B cell (primary cell): Measurements from ENCODE around the gene KLK1. TPM values are rescaled to one million over a fixed set of nuclear protein-coding genes. Genes with fewer than 3 reads are reported as not detected.

Experiments used
- ATAC-seq: fragments of 200-7000 bp; cut with Tn5 transposase; one replicate; pipeline ENCODE4 v1.10.0; 2021; ENCODE audit warnings: low read depth, mild to moderate bottlenecking, moderate number of reproducible peaks, moderate library complexity
- CTCF ChIA-PET: fragments of 350-600 bp; sonication (Branson Sonifier 250); formaldehyde crosslinking; loops from one replicate; lab custom pipeline; 2021; ENCODE audit warnings: antibody characterized with exemption, inconsistent platforms; lab: Charles Lee
- POLR2A ChIA-PET: fragments of 350-600 bp; sonication (Branson Sonifier 250); formaldehyde crosslinking; loops from one replicate; lab custom pipeline; 2021; ENCODE audit warnings: antibody characterized with exemption; lab: Charles Lee
- DNase-seq: peaks from one replicate; pipeline ENCODE4 v3.0.0; 2013
- H2AFZ ChIP-seq: 2 replicates; pipeline ENCODE4 v1.6.1; 2012; ENCODE audit warnings: mild to moderate bottlenecking, low read depth, low read length; ENCODE audit not compliant: insufficient read depth, poor library complexity, severe bottlenecking
- H3K27ac ChIP-seq, 2 donors: 1 replicate in 1 of 2; 2 replicates in 1 of 2; pipeline ENCODE4 v1.5.1; 2012 to 2013; ENCODE audit warnings: low read length in 2 of 2, mild to moderate bottlenecking in 2 of 2, moderate library complexity in 1 of 2
- H3K27me3 ChIP-seq, 4 experiments: fragments of 200-600 bp in 1 of 4; sonication (generic) in 1 of 4; replicated peaks in 1 of 4; 1 replicate in 2 of 4; 2 replicates in 2 of 4; pipeline versions ENCODE4 v1.6.1 to v1.7.0; 2013 to 2016; ENCODE audit warnings: low read length in 3 of 4, mild to moderate bottlenecking in 2 of 4, mixed read lengths in 1 of 4, moderate library complexity in 1 of 4; ENCODE audit not compliant: insufficient read depth in 4 of 4, control insufficient read depth in 3 of 4; ENCODE audit errors: control extremely low read depth in 1 of 4
- H3K36me3 ChIP-seq, 2 experiments: replicated peaks in 1 of 2; 1 replicate in 1 of 2; 2 replicates in 1 of 2; pipeline versions ENCODE4 v1.6.1 to v1.7.1; 2013; ENCODE audit warnings: low read length in 1 of 2; ENCODE audit not compliant: insufficient read depth in 2 of 2, control insufficient read depth in 1 of 2; ENCODE audit errors: control extremely low read depth in 1 of 2, extremely low read depth in 1 of 2
- H3K4me1 ChIP-seq, 2 donors: fragments of 200-600 bp in 1 of 2; sonication (generic) in 1 of 2; 1 replicate in 1 of 2; 2 replicates in 1 of 2; pipeline versions ENCODE4 v1.5.1 to v1.6.1; 2013 to 2017; ENCODE audit warnings: low read length in 2 of 2; ENCODE audit not compliant: control insufficient read depth in 2 of 2, insufficient read depth in 2 of 2
- H3K4me2 ChIP-seq: replicated peaks from 2 replicates; pipeline ENCODE3; 2012; ENCODE audit warnings: mild to moderate bottlenecking, low read depth, low read length; ENCODE audit not compliant: poor library complexity, severe bottlenecking
- H3K4me3 ChIP-seq, 5 experiments: fragments of 200-600 bp in 1 of 5; sonication (generic) in 1 of 5; 1 replicate in 3 of 5; 2 replicates in 2 of 5; pipeline versions ENCODE4 v1.5.1 to v1.7.0; 2011 to 2016; ENCODE audit warnings: low read length in 4 of 5, mild to moderate bottlenecking in 4 of 5, low read depth in 2 of 5, control low read depth in 1 of 5, moderate library complexity in 1 of 5; ENCODE audit not compliant: insufficient read depth in 1 of 5; ENCODE audit errors: control extremely low read depth in 1 of 5, extremely low read depth in 1 of 5
- H3K79me2 ChIP-seq: fragments of 200-600 bp; sonication (generic); one replicate; pipeline ENCODE4 v1.6.0; 2016; ENCODE audit warnings: low read length; ENCODE audit not compliant: control insufficient read depth, insufficient read depth
- H3K9ac ChIP-seq: fragments of 200-600 bp; sonication (generic); 2 replicates; pipeline ENCODE4 v1.6.1; 2017; ENCODE audit warnings: mild to moderate bottlenecking, low read length, moderate library complexity
- H3K9me3 ChIP-seq, 3 donors: one replicate each; pipeline versions ENCODE4 v1.6.1 to v1.7.1; 2013; ENCODE audit warnings: low read length in 2 of 3; ENCODE audit not compliant: control insufficient read depth in 2 of 3, insufficient read depth in 1 of 3; ENCODE audit errors: control extremely low read depth in 1 of 3
- H4K20me1 ChIP-seq: 2 replicates; pipeline ENCODE4 v1.6.0; 2012; ENCODE audit warnings: mild to moderate bottlenecking, low read length; ENCODE audit not compliant: insufficient read depth, control insufficient read depth, poor library complexity, severe bottlenecking
- H3K27ac Mint-ChIP-seq: one replicate; pipeline ENCODE4 v1.8.0; 2021; ENCODE audit warnings: mixed read lengths
- H3K27me3 Mint-ChIP-seq: one replicate; pipeline ENCODE4 v1.8.0; 2021; ENCODE audit warnings: mixed read lengths
- H3K4me1 Mint-ChIP-seq: one replicate; pipeline ENCODE4 v1.8.0; 2021; ENCODE audit warnings: mixed read lengths
- H3K4me3 Mint-ChIP-seq: one replicate; pipeline ENCODE4 v1.8.0; 2021; ENCODE audit warnings: mixed read lengths
- H3K9me3 Mint-ChIP-seq: one replicate; pipeline ENCODE4 v1.8.0; 2022; ENCODE audit warnings: mixed read lengths; ENCODE audit not compliant: insufficient read depth
- CTCF ChIP-seq: fragments of 200-600 bp; IDR thresholded peaks from one replicate; pipeline ENCODE4 v1.8.0; 2022; ENCODE audit warnings: antibody characterized with exemption, mild to moderate bottlenecking
- EZH2 ChIP-seq: IDR thresholded peaks from 2 replicates; pipeline ENCODE4 v1.6.1; 2012; ENCODE audit warnings: borderline replicate concordance, low read depth, mild to moderate bottlenecking, moderate library complexity, low read length; ENCODE audit not compliant: insufficient read depth, poor library complexity, severe bottlenecking
- WGBS: methylation state at CpG from one replicate; pipeline ENCODE4 v1.1.5; 2013; ENCODE audit warnings: missing lambda C conversion rate; ENCODE audit not compliant: insufficient coverage; 5-methylcytosine and 5-hydroxymethylcytosine counted together
- intact Hi-C: fragments of 100-400 bp; cut with micrococcal nuclease; formaldehyde crosslinking; loops from one replicate; pipeline ENCODE4 v1.10.0; 2022
- polyA plus RNA-seq: library from polyadenylated mRNA; depleted of rRNA; stranded (reverse); fragments of >200 nt; gene quantifications from 2 replicates; pipeline ENCODE4 v1.2.3, GENCODE V29; 2012
- total RNA-seq, 2 donors: library from RNA; stranded (reverse); fragments of 120-200 nt in 1 of 2; gene quantifications; 1 replicate in 1 of 2; 2 replicates in 1 of 2; pipeline versions ENCODE4 v1.2.3 to v1.2.4, GENCODE V29; 2013 to 2022

KLK1 gene
- total and polyA plus RNA-seq, 2 donors (not counting 1 experiment from before 2014, with no cell fraction given) = 9.5 to 15.2 TPM

DNA sequence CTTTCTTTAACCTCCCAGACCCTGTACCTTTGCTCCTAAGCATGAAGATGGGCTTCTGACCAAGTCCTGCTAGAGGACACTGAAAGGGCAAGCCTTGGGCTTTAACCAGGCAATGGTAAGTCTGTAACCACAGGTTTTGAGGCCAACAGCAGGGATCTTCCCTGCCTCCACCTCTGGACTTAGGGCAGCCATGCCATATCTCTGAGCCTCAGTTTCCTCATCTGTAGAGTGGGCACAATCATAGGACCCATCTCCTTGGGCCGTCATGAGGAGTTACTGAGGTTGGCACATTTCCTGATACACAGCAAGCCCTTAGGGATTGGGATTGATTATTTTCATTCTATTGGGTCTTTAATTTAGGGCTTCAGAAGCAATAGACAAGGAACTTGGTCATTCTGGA, 14.7 kb downstream of the KLK1 start:
- peaks cover 0 to 3% (median 0%) of the 10 kb centered on the region in 3 donors for H3K9me3 ChIP-seq
- H3K9ac ChIP-seq = no peak overlapping the region
- intact Hi-C loops = loop anchor here (10.0 kb wide), 1 partner anchor 884 kb away; the partner anchor contains the start of genes ATF5 and NUP62
- no peak overlapping the region for H3K4me2 ChIP-seq
- no peaks in the 10 kb centered on the region for H3K36me3 ChIP-seq
- H3K4me3 Mint-ChIP-seq = no peak overlapping the region
- peaks cover 12% of the 10 kb centered on the region for H3K27me3 Mint-ChIP-seq
- no peaks in the 10 kb centered on the region for H3K27me3 ChIP-seq
- H3K79me2 ChIP-seq = peaks cover 6% of the 10 kb centered on the region
- no peak overlapping the region for H3K4me3 ChIP-seq
- no peak for DNase-seq
- ChIA-PET CTCF (no interaction called here), POLR2A (no interaction called here)
- no CpG with 5 or more reads among the region's 1 CpG for WGBS
- ATAC-seq = no peak
- H3K9me3 Mint-ChIP-seq = no peaks in the 10 kb centered on the region
- TF ChIP-seq EZH2 (no peak), CTCF (no peak)
- peaks cover 5 to 10% of the 10 kb centered on the region in 2 donors for H3K4me1 ChIP-seq
- H3K27ac Mint-ChIP-seq = no peak overlapping the region
- no peak overlapping the region for H3K27ac ChIP-seq
- H4K20me1 ChIP-seq = no peaks in the 10 kb centered on the region
- no peak overlapping the region for H2AFZ ChIP-seq
- H3K4me1 Mint-ChIP-seq = peaks cover 14% of the 10 kb centered on the region

- peak; percentile 99 for DNase-seq
- CTCF ChIA-PET = interaction anchor here (0.9 to 1.0 kb wide), 3 partner anchors 115 to 390 kb away, joined by 3 to 5 read pairs (median 3); no protein-coding TSS in a partner anchor
- H3K4me1 ChIP-seq = peaks cover 18 to 24% of the 10 kb centered on the region in 2 donors
- TF ChIP-seq EZH2 = no peak
- H3K79me2 ChIP-seq = peaks cover 33% of the 10 kb centered on the region
- H3K9me3 ChIP-seq = no peaks in the 10 kb centered on the region
- POLR2A ChIA-PET = interaction anchor here (0.5 to 1.6 kb wide), 10 partner anchors 11 to 293 kb away, joined by 3 to 11 read pairs (median 3); partner anchors contain the start of gene JOSD2
- intact Hi-C loops = loop anchor here (1.0 to 10.0 kb wide), 7 partner anchors 14 to 880 kb away; partner anchors contain the start of genes ATF5, JOSD2, NR1H2 and NUP62
- H3K27ac ChIP-seq = peak overlapping the region; percentile 99
- under 1% methylated on average over 62 of the region's 62 CpGs for WGBS
- Mint-ChIP-seq H3K4me1 (peaks cover 39% of the 10 kb centered on the region), H3K27me3 (no peaks in the 10 kb centered on the region), H3K27ac (peak overlapping the region; percentile 100), H3K9me3 (no peaks in the 10 kb centered on the region), H3K4me3 (peak overlapping the region; percentile 94)
- H3K36me3 ChIP-seq = peaks cover 0 to 17% of the 10 kb centered on the region in 2 experiments
- H4K20me1 ChIP-seq = no peaks in the 10 kb centered on the region
- H2AFZ ChIP-seq = peak overlapping the region; percentile 82
- H3K4me3 ChIP-seq = peak overlapping the region; percentile 80 to 98 (median 88)
- H3K27me3 ChIP-seq = no peaks in the 10 kb centered on the region
- peak overlapping the region; percentile 87 for H3K4me2 ChIP-seq
- peak overlapping the region; percentile 89 for H3K9ac ChIP-seq
- peak; percentile 98 for ATAC-seq
Measured at GRCh38 chr19:50804420-50805272, 18.9 kb downstream of the KLK1 start.
